GM23338 (cell line): Measurements from ENCODE around the gene DPM1.

Source experiments
- CREB1 ChIP-seq: fragments of 250-450 bp; sonication (Bioruptor Pico); IDR thresholded peaks from 2 replicates; pipeline ENCODE4 v1.5.0; 2020; ENCODE audit warnings: low read depth, mild to moderate bottlenecking, moderate library complexity
- EZH2 ChIP-seq: fragments of 200-600 bp; sonication (generic); IDR thresholded peaks from one replicate; pipeline ENCODE4 v1.8.0; 2017; ENCODE audit warnings: antibody characterized with exemption, mild to moderate bottlenecking, low read depth; ENCODE audit not compliant: unreplicated experiment
- JUNB ChIP-seq: IDR thresholded peaks from one replicate; pipeline ENCODE4 v1.6.1; 2016; ENCODE audit warnings: antibody characterized with exemption; ENCODE audit not compliant: unreplicated experiment
- TF ChIP-seq, protein P1 (sequence below), 2 experiments: fragments of 200-600 bp in 1 of 2; sonication (generic) in 1 of 2; conservative IDR thresholded peaks; 2 replicates each; pipeline versions ENCODE4 v1.5.1 to v1.6.1; 2016 to 2017; ENCODE audit warnings: antibody characterized with exemption in 2 of 2, low read depth in 2 of 2, mild to moderate bottlenecking in 2 of 2, moderate library complexity in 1 of 2

DNA sequence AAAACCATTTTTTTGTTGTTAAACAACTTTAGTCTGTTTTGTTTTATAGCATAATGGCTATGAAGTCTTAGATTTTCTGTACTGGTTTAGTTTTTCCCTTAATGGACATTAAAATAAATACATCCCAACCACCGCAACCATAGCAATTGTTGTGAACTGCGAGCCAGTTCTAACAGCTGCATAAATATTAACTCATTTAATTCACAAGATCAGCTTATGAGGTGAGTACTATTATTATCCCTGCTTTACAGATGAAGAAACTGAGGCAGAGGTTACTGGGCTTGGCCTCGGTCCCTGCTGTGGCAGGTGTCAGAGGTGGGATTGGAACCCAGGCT is 23.3 kb upstream of the DPM1 start:
- TF ChIP-seq, protein P1, sequence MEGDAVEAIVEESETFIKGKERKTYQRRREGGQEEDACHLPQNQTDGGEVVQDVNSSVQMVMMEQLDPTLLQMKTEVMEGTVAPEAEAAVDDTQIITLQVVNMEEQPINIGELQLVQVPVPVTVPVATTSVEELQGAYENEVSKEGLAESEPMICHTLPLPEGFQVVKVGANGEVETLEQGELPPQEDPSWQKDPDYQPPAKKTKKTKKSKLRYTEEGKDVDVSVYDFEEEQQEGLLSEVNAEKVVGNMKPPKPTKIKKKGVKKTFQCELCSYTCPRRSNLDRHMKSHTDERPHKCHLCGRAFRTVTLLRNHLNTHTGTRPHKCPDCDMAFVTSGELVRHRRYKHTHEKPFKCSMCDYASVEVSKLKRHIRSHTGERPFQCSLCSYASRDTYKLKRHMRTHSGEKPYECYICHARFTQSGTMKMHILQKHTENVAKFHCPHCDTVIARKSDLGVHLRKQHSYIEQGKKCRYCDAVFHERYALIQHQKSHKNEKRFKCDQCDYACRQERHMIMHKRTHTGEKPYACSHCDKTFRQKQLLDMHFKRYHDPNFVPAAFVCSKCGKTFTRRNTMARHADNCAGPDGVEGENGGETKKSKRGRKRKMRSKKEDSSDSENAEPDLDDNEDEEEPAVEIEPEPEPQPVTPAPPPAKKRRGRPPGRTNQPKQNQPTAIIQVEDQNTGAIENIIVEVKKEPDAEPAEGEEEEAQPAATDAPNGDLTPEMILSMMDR (conservative IDR thresholded peaks at IDR 0.05; ENCODE audit: low read depth in 2 of 2) = 0 out of 4 replicates have a peak, but pooled peaks of 1 of the 2 experiments have one; percentile 3
- TF ChIP-seq EZH2 (no peak), JUNB (no peak), CREB1 (CRISPR knock-in tag) (no peak)
